Measurements from ENCODE around the gene FAM227B.
"Not testable (repeated sequence)": the region's sequence is repeated elsewhere in the genome, so short reads cannot be mapped to it uniquely, and the experiment has no call there.

FAM227B gene

GRCh38 chr15:49492830-49493229 lies 127.8 kb downstream of the FAM227B start:
- DNase-seq (ENCODE audit: low read depth), result no peak

DNA sequence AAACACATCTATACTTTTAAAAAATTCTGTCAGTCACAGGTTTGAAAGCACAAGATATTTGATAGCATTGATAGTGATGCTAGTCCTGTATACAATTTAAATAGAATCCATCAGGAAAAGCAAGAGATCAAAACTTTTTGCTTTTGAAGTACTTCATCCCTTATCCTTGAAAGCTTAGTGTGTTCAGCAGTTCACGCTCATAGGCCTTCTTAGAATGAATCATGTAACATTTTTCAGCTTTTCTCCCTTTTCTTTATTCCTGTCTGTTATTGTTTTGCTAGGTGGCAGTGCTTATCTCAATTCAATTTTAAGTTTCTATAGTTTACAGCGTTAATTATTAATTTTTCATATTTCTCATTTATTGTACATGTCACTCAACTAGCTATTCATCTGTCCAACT lies 128.5 kb downstream of the FAM227B start:
- no peak for DNase-seq (ENCODE audit: low read depth)

DNA sequence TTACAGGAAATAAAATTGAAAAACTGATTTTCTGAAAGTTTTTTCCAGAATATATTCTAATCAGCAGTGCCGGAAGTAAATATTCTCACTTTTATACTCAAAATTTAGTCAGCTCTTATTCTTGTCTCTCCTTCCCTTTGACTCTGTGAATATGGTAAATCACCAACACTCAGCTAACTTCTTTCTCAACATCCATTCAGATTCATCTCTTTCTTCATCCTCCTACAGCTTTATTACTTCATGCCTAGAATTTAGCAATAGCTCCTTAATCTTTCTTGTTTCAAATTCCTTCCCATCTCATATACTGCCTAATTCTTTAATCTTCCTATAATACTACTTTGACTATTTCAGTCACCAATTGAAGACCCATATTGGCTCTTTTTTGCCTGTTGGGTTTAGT lies 129.7 kb downstream of the FAM227B start:
- DNase-seq (ENCODE audit: low read depth), result no peak

DNA sequence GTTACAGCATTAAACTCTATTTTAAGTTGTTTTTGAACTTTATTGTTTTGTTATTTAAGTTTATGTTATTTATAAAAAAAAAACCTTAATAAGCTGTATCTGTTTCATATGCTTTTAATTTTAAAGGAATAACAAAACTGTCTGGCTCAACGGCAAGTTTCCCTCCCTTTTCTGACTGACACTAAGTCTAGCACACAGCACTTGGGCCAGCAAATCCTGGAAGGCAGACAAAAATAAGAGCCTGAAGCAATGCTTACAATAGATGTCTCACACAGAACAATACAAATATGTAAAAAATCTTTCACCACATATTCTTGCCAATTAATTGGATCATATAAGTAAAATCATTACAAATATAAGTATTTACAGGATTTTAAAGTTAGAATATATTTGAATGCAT lies 135.2 kb downstream of the FAM227B start:
- DNase-seq (ENCODE audit: low read depth), result not testable (repeated sequence)

DNA sequence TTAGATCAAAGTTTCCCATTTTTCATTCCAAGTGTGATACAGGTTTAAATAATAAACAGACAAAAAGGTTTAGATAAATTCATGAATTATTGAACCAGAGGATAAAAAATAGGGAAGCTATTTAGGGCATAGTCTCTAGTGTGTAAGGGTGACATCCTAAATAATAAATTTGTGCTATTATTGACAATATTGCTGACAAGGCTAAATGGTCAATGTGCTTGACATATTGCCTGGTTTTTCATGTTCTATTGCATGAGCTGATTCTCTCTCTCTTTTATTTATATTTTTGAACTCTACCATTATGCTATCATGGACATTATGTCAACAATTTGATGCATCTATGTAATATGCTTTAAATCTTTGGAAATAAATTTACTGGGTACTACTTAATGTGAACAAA lies 141.6 kb downstream of the FAM227B start:
- not testable (repeated sequence) for DNase-seq (ENCODE audit: low read depth)

- not testable (repeated sequence) for DNase-seq (ENCODE audit: low read depth)
These were observed 142.6 kb downstream of the FAM227B start for GRCh38 chr15:49478021-49478420.

GRCh38 chr15:49473031-49473430 lies 147.6 kb downstream of the FAM227B start:
- no peak for DNase-seq (ENCODE audit: low read depth)

DNA sequence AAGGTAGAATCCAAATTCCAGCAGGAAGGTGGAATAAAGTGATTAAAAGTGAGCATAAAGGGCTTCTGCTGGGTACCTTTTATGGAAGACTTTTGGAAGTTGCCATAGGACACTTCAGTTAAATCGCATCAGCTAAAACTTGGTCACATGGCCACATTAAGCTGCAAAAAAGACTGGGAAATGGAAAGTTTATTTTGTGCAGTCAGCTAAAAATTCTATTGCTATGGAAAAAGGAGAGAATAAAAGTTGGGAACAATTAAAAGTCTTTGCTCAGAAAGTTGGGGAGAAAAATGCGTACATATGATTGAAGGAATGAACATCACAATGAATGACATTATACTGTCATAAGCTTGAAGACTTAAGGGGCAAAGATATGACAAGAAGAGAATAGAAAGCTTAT lies 148.3 kb downstream of the FAM227B start:
- DNase-seq (ENCODE audit: low read depth), result no peak

DNA sequence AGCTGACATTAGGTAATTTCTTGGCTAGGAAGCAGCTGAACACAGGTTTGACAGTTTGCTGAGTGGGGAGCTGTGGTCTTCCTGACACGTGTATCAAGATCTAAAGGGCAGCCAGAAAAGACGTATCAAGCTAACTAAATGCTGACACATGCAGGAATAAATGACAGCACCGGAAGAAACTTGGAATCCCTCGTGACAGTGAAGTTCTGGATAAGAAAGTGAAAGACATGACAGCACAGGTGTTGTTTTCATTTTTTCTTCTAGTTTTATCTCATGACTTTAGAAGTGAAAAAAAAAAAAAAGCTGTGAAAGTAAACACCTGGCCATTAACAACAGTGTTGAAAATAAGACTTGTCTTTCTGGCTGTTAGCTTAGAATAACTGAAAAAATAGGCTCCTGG lies 148.9 kb downstream of the FAM227B start:
- DNase-seq (ENCODE audit: low read depth), result no peak

GRCh38 chr15:49471248-49471647 lies 149.4 kb downstream of the FAM227B start:
- DNase-seq (ENCODE audit: low read depth), result not testable (repeated sequence)

GRCh38 chr15:49468481-49468839 lies 152.2 kb downstream of the FAM227B start:
- DNase-seq (ENCODE audit: low read depth), result no peak

DNA sequence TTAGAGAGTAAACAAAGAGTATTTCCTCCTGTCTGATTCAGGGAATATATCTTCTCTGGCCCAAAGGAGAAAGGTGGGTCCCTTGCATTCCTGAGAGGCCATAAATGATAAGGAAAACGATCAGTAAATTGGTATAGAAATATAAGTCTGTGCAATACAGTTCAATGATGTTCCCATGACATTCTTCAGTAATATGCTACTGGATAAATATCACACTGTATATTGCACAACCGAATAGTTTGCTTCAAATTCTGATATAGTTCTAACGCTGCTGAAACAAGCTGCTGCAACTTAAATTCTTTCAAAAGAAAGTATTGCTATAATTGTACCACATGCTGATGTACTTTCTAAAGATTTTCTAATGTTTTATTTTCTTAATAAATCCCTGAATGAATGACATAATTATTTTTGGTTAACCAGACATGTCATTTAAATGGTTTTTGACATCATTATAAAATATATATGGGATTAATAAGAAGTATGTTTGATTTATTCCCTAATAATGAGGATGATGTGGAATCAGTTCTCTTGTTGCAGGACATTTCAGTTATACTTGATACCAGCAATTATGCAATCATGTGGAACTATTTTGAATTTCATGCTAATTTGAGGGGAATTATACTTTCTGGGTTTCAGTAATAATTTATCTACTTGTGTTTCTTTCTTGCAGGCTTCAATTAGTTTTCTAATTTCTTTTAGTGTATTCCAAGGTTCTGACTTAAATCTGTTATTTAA lies 152.7 kb downstream of the FAM227B start:
- DNase-seq (ENCODE audit: low read depth), result no peak

GRCh38 chr15:49466119-49466518 lies 154.5 kb downstream of the FAM227B start:
- DNase-seq (ENCODE audit: low read depth), result no peak

DNA sequence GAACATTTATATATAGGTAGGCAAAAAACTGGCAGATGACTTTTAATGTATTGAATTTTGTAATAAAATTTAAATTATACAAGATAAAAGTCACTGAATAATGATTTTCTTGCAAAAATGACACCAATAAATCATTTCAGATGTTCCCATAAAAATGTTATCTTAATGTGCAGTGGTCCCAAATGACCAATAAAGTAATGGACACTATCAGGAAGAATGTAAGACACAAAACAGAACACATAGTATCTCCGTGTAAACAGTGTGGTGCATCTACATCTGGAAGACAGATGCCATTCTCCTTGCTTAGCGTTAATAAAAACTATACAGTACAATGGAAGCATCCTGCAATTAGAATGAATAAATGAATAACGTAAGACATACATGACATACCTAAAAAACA lies 156.1 kb downstream of the FAM227B start:
- no peak for DNase-seq (ENCODE audit: low read depth)

GRCh38 chr15:49462232-49462844 lies 158.3 kb downstream of the FAM227B start:
- DNase-seq (ENCODE audit: low read depth), result no peak

GRCh38 chr15:49460411-49460941 lies 160.1 kb downstream of the FAM227B start:
- DNase-seq (ENCODE audit: low read depth), result no peak

- DNase-seq (ENCODE audit: low read depth), result no peak
These were observed 162.5 kb downstream of the FAM227B start for GRCh38 chr15:49458145-49458544.

DNA sequence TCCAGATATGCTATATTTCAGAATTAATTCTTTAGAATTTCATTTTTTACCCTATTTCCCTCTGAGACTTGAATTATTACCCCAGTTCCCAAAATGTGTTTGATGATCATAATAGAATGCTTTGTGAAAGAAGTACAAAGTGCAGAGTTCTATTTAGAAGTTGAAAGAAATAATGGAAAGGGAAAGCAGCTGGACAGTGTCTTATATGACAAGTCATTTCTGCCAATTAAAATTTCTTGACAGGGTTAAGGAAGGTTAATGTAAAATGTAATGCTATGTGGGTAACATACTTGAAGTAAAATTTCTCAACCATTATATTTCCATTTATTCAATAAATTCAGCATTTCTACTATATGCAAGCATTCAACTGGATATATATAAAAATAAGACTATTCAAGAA lies 164.5 kb downstream of the FAM227B start:
- no peak for DNase-seq (ENCODE audit: low read depth)

- no peak for DNase-seq (ENCODE audit: low read depth)
These were observed 168.0 kb downstream of the FAM227B start for GRCh38 chr15:49452595-49452994.

DNA sequence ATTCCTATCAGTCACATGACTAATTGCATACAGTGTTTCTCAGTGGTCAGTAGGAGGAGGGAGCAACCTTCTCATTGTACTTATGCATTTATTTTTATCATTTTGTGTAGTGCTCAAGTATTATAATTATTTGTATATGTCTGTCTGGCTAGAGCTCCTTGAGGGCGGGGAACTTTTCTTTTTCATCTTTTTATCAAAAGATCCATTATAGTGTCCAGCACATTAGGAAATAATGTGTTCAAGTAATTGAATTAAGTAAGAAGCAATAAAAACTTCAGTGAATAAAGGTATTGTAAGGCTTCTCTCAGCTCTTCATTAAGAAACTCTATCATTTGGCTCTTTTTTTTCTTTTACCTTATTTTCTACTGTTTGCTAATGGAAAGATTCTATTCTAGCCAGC lies 178.8 kb downstream of the FAM227B start:
- no peak for DNase-seq (ENCODE audit: low read depth)

- DNase-seq (ENCODE audit: low read depth), result no peak
These were observed 179.3 kb downstream of the FAM227B start for GRCh38 chr15:49441356-49441755.

DNA sequence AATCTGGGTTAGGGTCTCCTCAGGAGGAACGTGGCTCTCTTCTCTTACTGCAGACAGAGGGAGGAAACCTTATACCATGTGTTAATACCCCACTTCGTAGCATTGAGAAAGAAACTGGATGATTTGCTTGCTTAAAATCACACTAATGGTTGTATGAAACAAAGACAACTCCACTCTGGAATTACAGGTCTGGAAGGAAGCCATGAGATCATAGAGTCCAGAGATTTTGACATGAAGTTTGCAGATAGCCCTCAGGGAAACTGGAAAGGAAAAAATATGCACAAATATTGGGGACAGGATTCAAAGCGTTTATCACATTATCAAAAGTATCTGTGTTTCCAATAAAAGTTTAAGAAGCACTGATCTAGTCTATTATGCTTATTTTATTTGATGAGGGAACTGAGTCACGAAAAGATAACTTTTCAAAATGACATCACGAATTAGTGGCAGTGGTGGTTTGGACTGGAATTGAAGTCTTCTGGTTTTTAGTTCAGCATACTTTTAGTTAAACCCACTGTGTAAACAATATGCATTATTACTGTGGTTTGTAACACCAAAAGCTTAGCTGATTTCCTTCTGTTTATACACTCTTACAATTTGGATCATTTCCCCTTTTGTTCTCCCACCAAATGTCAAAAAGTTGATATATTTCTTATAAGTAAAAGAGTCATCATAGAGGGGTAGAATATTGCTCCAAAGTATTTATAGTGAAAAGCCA lies 180.8 kb downstream of the FAM227B start:
- no peak for DNase-seq (ENCODE audit: low read depth)

All from CMK (cell line).